HG03469 (cell line): ENCODE data around the gene TECPR2.

ENCODE experiments used
- ATAC-seq: cut with Tn5 transposase; IDR thresholded peaks from one replicate; pipeline ENCODE4 v1.9.1; 2021; ENCODE audit warnings: mild to moderate bottlenecking, moderate library complexity, moderate number of reproducible peaks; ENCODE audit not compliant: unreplicated experiment

The TECPR2 gene

GRCh38 chr14:102374264-102374663 lies 11.5 kb downstream of the TECPR2 start:
- ATAC-seq, result no peak

- no peak for ATAC-seq
Observed at GRCh38 chr14:102375119-102375518, 12.4 kb downstream of the TECPR2 start.

GRCh38 chr14:102377696-102378095 lies 15.0 kb downstream of the TECPR2 start:
- no peak for ATAC-seq

DNA sequence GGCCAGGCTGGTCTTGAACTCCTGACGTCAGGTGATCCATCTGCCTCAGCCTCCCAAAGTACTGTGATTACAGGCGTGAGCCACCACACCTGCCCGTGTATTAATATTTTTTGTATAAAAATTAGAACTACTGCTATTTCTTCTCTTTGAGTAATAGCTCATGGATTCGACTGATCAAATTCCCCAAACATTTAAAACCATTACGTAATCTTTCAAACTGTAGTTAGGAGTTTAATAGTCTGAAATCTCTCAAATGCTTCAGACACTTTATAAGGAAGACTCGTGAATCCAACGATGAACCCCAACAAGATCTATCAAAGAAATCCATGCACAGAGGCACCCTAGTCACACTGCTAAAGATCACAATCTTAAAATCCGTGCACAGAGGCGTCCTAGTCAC lies 16.1 kb downstream of the TECPR2 start:
- no peak for ATAC-seq

DNA sequence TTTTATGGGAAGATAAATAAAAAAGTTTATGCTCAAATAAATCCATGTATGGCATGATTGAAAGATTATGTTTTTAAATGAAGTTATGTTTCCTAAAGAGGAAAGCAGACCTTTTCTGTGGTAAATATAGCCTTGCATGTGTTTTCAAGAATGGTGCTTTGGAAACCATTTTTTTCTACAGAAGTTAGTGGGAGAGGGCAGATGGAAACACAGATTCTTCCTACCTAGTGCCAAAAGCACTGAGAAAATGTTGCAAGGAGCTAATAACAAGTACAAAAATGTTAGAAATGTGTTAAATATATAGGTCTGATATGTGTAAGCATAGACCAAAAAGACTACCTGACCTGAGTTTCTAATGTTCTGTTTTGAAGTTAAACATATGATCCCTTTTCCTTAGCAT lies 24.3 kb downstream of the TECPR2 start:
- ATAC-seq, result no peak

DNA sequence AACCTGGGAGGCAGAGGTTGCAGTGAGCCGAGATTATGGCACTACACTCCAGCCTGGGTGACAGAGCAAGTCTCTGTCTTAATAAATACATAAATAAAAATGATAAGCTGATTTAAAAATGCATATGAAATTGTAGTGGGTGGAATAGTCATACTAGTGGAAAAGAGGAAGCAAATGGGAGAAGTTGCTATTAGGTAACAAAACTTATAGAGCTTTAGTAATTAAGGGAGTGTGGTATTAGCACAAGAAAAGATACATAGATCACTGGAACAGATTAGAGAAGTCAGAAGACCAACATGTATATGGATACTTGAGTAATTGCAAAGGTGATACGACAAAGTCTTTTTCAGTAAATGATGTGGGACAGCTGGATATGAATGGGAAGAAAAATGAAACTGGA lies 26.5 kb downstream of the TECPR2 start:
- ATAC-seq, result no peak

- ATAC-seq, result no peak
Observed at GRCh38 chr14:102390064-102390855, 27.5 kb downstream of the TECPR2 start.

GRCh38 chr14:102392506-102392905 lies 29.8 kb downstream of the TECPR2 start:
- ATAC-seq, result no peak

DNA sequence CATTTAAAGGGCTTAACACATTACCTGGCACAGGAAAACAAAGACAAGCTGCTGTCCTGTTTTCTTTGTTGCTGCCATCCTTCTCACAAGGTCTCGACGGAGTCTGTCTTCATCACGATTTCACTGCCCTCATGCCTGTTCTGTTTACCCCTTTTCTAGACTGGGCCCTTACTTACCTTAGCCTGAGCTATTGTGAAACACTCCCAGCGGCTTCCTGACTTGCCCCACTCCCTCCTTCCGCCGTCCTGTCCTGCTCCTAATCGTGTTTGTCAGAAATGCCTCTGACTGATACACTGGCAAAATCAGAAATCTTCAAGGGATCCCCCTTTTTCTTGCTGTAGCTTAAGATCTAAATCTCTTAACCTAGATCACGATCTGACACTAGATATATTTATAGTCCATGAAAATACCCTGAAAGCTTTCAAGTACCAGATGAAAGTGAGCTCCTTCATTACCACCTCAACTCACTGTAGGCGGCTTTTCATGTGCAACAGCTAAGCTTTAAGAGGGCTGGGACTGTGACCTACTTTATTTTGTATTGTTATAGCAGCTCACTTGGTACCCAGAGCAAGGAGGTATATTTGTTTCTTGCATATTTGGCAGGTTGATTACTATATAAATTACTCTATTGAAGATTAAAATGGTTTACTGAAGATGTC lies 32.1 kb downstream of the TECPR2 start:
- no peak for ATAC-seq

DNA sequence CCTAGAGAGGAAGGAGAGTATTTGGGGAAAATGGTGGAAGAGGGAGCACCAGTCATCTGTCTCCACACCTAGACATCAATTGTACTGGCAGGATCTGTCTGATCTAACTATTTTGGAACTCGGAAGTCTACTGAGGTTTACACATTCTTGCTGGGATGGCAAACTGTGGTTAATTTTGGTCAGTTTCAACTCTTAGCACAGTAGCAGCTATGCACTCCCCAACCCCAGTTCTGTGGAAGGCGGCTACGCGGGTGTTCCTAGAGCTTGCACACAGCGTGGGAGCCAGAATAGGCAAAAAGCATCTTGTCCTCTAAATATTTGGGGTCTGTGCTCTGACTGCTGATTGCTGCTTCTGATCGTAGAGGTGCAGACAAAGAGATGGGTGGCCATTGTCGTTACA lies 33.8 kb downstream of the TECPR2 start:
- ATAC-seq, result no peak

- ATAC-seq, result no peak
Observed at GRCh38 chr14:102403028-102403427, 40.3 kb downstream of the TECPR2 start.

DNA sequence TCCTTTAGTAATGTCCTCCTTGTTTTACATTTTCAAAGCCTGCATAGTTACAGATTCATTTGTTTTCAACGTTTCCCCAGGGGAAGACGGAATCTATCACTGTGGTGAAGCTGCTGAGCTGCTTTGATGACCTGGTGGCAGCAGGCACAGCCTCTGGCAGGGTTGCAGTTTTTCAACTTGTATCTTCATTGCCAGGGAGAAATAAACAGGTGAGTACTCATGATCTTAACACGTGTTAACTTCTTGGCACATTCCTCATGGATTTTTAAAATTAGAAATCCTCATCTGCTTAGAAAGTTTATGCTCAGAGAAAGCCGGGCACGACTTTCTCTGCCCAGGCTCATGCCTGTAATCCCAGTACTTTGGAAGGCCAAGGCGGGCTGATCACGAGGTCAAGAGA lies 44.5 kb downstream of the TECPR2 start:
- no peak for ATAC-seq

DNA sequence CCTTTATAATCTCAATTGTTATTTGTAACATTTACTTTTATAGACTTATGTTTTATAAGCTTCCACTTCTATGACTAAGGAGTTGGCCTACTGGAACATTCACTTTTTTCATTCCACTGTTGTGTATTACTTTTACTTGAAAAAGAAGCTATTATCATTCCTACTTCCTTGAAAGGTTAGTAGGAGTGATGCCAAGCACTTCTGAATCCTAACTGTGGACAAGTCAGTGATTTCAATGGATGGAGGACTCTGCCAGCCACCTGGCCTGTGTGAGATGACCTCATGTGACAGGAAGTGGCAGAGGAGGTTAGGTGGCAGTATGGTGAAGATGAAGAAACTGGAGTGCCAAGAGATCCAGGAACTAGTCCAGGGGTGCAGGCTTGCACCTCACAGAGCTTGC lies 46.0 kb downstream of the TECPR2 start:
- no peak for ATAC-seq

GRCh38 chr14:102415671-102416070 lies 52.9 kb downstream of the TECPR2 start:
- no peak for ATAC-seq

- no peak for ATAC-seq
Observed at GRCh38 chr14:102417001-102417431, 54.3 kb downstream of the TECPR2 start.

GRCh38 chr14:102417646-102418045 lies 54.9 kb downstream of the TECPR2 start:
- ATAC-seq, result no peak

GRCh38 chr14:102418169-102418852 lies 55.6 kb downstream of the TECPR2 start:
- ATAC-seq, result no peak

GRCh38 chr14:102418853-102419240 lies 56.1 kb downstream of the TECPR2 start:
- no peak for ATAC-seq

- no peak for ATAC-seq
Observed at GRCh38 chr14:102419276-102419675, 56.5 kb downstream of the TECPR2 start.

GRCh38 chr14:102419716-102420115 lies 57.0 kb downstream of the TECPR2 start:
- no peak for ATAC-seq

GRCh38 chr14:102421411-102422057 lies 58.8 kb downstream of the TECPR2 start:
- ATAC-seq, result no peak
